GM12864 (cell line): ENCODE data around the gene SPCS1.

Source experiments
- DNase-seq: peaks from one replicate; pipeline ENCODE4 v3.0.0-alpha.2; 2011; ENCODE audit warnings: low read depth
- H3K4me3 ChIP-seq: 2 replicates; pipeline ENCODE4 v1.5.1; 2011; ENCODE audit warnings: mild to moderate bottlenecking, low read depth, low read length, control low read depth
- CTCF ChIP-seq: IDR thresholded peaks from 2 replicates; pipeline ENCODE4 v1.5.1; 2011; ENCODE audit warnings: low read depth, mild to moderate bottlenecking, moderate library complexity, low read length, control low read depth, inconsistent platforms; ENCODE audit errors: missing control alignments

The SPCS1 gene

DNA sequence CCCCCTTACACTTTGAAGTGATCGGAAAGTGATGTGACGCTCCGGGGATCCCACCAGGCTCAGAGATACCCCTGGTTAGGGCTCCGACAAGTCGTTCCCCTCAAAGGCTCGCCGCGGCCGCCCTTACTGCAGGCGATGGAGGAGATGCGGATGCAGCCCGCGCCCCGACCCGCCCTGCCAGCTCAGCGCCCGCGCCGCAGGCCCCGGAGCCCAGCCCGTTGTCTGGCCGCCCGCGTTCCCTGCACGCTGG, 543 bp upstream of the SPCS1 start:
- DNase-seq: no peak
- H3K4me3 ChIP-seq: peak overlapping the region; percentile 90
- TF ChIP-seq CTCF: no peak

GRCh38 chr3:52707585-52707984, 1.7 kb downstream of the SPCS1 start:
- TF ChIP-seq CTCF: no peak
- DNase-seq: no peak
- H3K4me3 ChIP-seq: peak overlapping the region; percentile 90

GRCh38 chr3:52710512-52710911, 4.6 kb downstream of the SPCS1 start:
- no peak for TF ChIP-seq CTCF
- DNase-seq: no peak
- H3K4me3 ChIP-seq: no peak overlapping the region

- no peak for TF ChIP-seq CTCF
- no peak for DNase-seq
- no peak overlapping the region for H3K4me3 ChIP-seq
Observed at GRCh38 chr3:52712291-52713212, 6.6 kb downstream of the SPCS1 start.

- TF ChIP-seq CTCF: no peak
- DNase-seq: no peak
Observed at GRCh38 chr3:52714335-52715302, 8.7 kb downstream of the SPCS1 start.

GRCh38 chr3:52715714-52716305, 9.9 kb downstream of the SPCS1 start:
- H3K4me3 ChIP-seq: no peak overlapping the region
- DNase-seq: no peak
- no peak for TF ChIP-seq CTCF

More at GRCh38 chr3:52714335-52715302, 8.7 kb downstream of the SPCS1 start:
- H3K4me3 ChIP-seq: no peak overlapping the region
